Osteoblast (primary cell): ENCODE results near the gene VAMP5. TPM values are rescaled to one million over a fixed set of nuclear protein-coding genes. Genes with fewer than 3 reads are reported as not detected.
A peak's percentile ranks its signal among the peaks of the same experiment; 100 is the strongest.

Source experiments
- DNase-seq: peaks from one replicate; pipeline ENCODE4 v3.0.0; 2011; ENCODE audit warnings: low spot score, mixed read lengths; ENCODE audit not compliant: insufficient read length; ENCODE audit errors: missing footprints
- H2AFZ ChIP-seq: 2 replicates; pipeline ENCODE4 v1.6.0; 2011; ENCODE audit warnings: mild to moderate bottlenecking, low read length
- H3K27ac ChIP-seq: 2 replicates; pipeline ENCODE4 v1.5.1; 2011; ENCODE audit warnings: mild to moderate bottlenecking, low read depth, low read length, moderate library complexity
- H3K27me3 ChIP-seq: 2 replicates; pipeline ENCODE4 v1.6.0; 2012; ENCODE audit warnings: mild to moderate bottlenecking, control low read depth, inconsistent platforms, low read length, moderate library complexity; ENCODE audit not compliant: insufficient read depth
- H3K36me3 ChIP-seq: 2 replicates; pipeline ENCODE4 v1.5.1; 2011; ENCODE audit warnings: mild to moderate bottlenecking, low read length, control low read depth, moderate library complexity; ENCODE audit not compliant: insufficient read depth
- H3K4me1 ChIP-seq: 2 replicates; pipeline ENCODE4 v1.5.1; 2011; ENCODE audit warnings: mild to moderate bottlenecking, low read length, control low read depth, moderate library complexity; ENCODE audit not compliant: insufficient read depth
- H3K4me2 ChIP-seq: 2 replicates; pipeline ENCODE4 v1.6.0; 2011; ENCODE audit warnings: mild to moderate bottlenecking, low read length; ENCODE audit not compliant: insufficient read depth
- H3K4me3 ChIP-seq: fragments of 200-600 bp; sonication (generic); 3 replicates; pipeline ENCODE4 v1.5.1; 2012; ENCODE audit warnings: mild to moderate bottlenecking, low read length, inconsistent platforms; ENCODE audit not compliant: insufficient read depth
- H3K79me2 ChIP-seq: 2 replicates; pipeline ENCODE4 v1.6.0; 2012; ENCODE audit warnings: mild to moderate bottlenecking, low read length, control low read depth, inconsistent platforms; ENCODE audit not compliant: insufficient read depth
- H3K9me3 ChIP-seq: 2 replicates; pipeline ENCODE4 v1.5.1; 2011; ENCODE audit warnings: low read depth, low read length, control low read depth
- H4K20me1 ChIP-seq: 2 replicates; pipeline ENCODE4 v1.6.0; 2012; ENCODE audit warnings: mild to moderate bottlenecking, low read length, control low read depth; ENCODE audit not compliant: insufficient read depth
- CTCF ChIP-seq: IDR thresholded peaks from 2 replicates; pipeline ENCODE4 v1.5.1; 2011; ENCODE audit warnings: mild to moderate bottlenecking, low read depth, low read length, moderate library complexity; ENCODE audit errors: extremely low read depth
- total RNA-seq: library from RNA; depleted of rRNA; stranded (reverse); fragments of >200 nt; gene quantifications from 2 replicates; pipeline ENCODE4 v1.2.3, GENCODE V29; 2012

VAMP5 gene
- total RNA-seq, 1 donor: 27.1 TPM

DNA sequence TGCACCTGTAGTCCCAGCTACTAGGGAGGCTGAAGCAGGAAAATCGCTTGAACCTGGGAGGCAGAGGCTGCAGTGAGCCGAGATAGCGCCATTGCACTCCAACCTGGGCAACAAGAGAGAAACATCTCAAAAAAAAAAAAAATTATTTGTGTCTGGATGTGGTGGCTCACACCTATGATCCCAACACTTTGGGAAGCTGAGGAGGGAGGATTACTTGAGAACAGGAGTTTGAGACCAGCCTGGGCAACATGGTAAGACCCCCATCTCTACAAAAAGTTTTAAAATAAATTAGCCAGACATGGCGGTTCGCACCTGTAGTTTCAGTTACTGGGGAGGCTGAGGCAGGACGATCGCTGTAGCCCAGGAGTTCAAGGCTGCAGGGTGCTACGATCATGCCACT, 8.5 kb upstream of the VAMP5 start:
- Histone ChIP-seq H3K9me3 (no peaks in the 10 kb centered on the region), H2AFZ (no peak overlapping the region), H4K20me1 (no peaks in the 10 kb centered on the region), H3K4me1 (no peaks in the 10 kb centered on the region), H3K4me2 (no peak overlapping the region), H3K36me3 (no peaks in the 10 kb centered on the region), H3K79me2 (no peaks in the 10 kb centered on the region), H3K4me3 (no peak overlapping the region), H3K27me3 (peaks cover 3% of the 10 kb centered on the region), H3K27ac (no peak overlapping the region)
- no peak for TF ChIP-seq CTCF
- no peak for DNase-seq

GRCh38 chr2:85577063-85577385, 7.2 kb upstream of the VAMP5 start:
- H3K27ac ChIP-seq: no peak overlapping the region
- no peak overlapping the region for H3K4me3 ChIP-seq

GRCh38 chr2:85577386-85578242, 6.6 kb upstream of the VAMP5 start, which contains the start of gene VAMP8:
Gene VAMP8 (plus strand): TSS chr2:85577586. CDS start chr2:85577647, 61 bp downstream.
- Histone ChIP-seq H2AFZ (peak within 1 kb of the TSS; percentile 65), H3K36me3 (no peaks in the 10 kb centered on the region), H3K4me2 (no peak within 1 kb of the TSS), H4K20me1 (no peaks in the 10 kb centered on the region), H3K79me2 (no peaks in the 10 kb centered on the region), H3K4me1 (no peaks in the 10 kb centered on the region), H3K27me3 (peaks cover 3% of the 10 kb centered on the region), H3K9me3 (no peaks in the 10 kb centered on the region), H3K27ac (no peak within 1 kb of the TSS), H3K4me3 (no peak within 1 kb of the TSS)
- peak; percentile 65 for DNase-seq
- no peak for TF ChIP-seq CTCF

More at GRCh38 chr2:85577063-85577385, 7.2 kb upstream of the VAMP5 start:
- no peaks in the 10 kb centered on the region for H3K4me1 ChIP-seq
- no peaks in the 10 kb centered on the region for H3K79me2 ChIP-seq
- H2AFZ ChIP-seq: no peak overlapping the region
- H3K27me3 ChIP-seq: peaks cover 3% of the 10 kb centered on the region
- no peak overlapping the region for H3K4me2 ChIP-seq
- no peak for TF ChIP-seq CTCF
- H3K9me3 ChIP-seq: no peaks in the 10 kb centered on the region
- no peaks in the 10 kb centered on the region for H4K20me1 ChIP-seq
- no peak for DNase-seq
- no peaks in the 10 kb centered on the region for H3K36me3 ChIP-seq

DNA sequence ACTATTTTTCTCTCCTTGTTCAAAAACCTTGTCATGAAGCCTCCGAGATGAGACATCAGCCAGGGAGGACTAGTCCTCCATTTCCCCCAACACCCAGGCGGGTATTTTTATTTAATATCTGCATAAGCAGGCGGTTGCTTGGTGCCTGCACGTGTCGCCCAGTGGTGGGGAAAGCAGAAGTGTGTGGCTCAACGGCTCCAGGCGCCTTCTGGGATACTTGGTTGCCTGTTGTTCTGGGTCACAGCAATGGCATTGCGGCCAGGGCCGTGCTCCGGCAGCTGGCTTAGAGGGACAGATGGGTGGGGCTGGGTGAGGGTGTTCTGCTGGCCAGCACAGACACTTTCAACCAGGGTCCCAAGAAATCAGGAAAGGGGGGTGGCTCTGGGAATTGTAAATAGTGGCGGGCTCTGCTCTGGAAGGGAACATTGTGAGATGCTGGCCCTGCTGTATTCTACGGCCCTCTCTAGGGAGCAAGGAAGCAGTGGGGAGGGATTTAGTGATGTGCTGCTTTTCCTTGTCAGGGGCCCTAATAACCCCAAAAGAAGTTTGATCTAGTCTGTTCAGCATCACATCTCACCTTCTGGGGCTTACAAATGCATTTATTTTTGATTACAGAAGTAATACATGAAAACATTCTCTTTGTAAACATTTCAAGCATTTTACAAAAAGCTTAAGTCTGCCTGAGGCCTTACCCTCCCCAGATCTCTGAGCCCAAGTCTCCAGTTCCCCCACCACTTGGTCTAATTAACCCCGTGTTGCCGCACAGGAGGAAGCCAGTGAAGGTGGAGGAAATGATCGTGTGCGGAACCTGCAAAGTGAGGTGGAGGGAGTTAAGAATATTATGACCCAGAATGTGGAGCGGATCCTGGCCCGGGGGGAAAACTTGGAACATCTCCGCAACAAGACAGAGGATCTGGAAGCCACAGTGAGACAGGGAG, 5.7 kb upstream of the VAMP5 start:
- no peaks in the 10 kb centered on the region for H3K4me1 ChIP-seq
- peaks cover 3% of the 10 kb centered on the region for H3K27me3 ChIP-seq
- no peaks in the 10 kb centered on the region for H3K9me3 ChIP-seq
- no peaks in the 10 kb centered on the region for H4K20me1 ChIP-seq
- DNase-seq: peak; percentile 39
- no peaks in the 10 kb centered on the region for H3K79me2 ChIP-seq
- no peak overlapping the region for H3K27ac ChIP-seq
- H3K36me3 ChIP-seq: no peaks in the 10 kb centered on the region
- TF ChIP-seq CTCF: no peak
- H2AFZ ChIP-seq: peak overlapping the region; percentile 15
- H3K4me3 ChIP-seq: no peak overlapping the region
- H3K4me2 ChIP-seq: no peak overlapping the region
